K562 (cell line): ENCODE results near the gene SLC7A11. TPM values are rescaled to one million over a fixed set of nuclear protein-coding genes. Genes with fewer than 3 reads are reported as not detected.

ENCODE experiments used
- ATF2 ChIP-seq: sonication (generic); formaldehyde crosslinking; IDR thresholded peaks from 2 replicates; pipeline ENCODE4 v1.8.1; 2022; ENCODE audit warnings: missing genetic modification reagents
- CCAR2 ChIP-seq: fragments of 200-400 bp; formaldehyde crosslinking; IDR thresholded peaks from 2 replicates; pipeline ENCODE4 v1.6.1; 2017; ENCODE audit warnings: mild to moderate bottlenecking, low read depth, low read length
- E2F6 ChIP-seq, 2 experiments: IDR thresholded peaks; 2 replicates each; pipeline ENCODE4 v1.6.1; 2011; ENCODE audit warnings: borderline replicate concordance in 1 of 2, control low read depth in 1 of 2, low read depth in 1 of 2, low read length in 1 of 2, mild to moderate bottlenecking in 1 of 2, mixed read lengths in 1 of 2, moderate library complexity in 1 of 2; ENCODE audit not compliant: insufficient read depth in 1 of 2, insufficient read length in 1 of 2, poor library complexity in 1 of 2, severe bottlenecking in 1 of 2; ENCODE audit errors: extremely low read depth in 1 of 2
- E2F8 ChIP-seq: fragments of 450-650 bp; IDR thresholded peaks from 2 replicates; pipeline ENCODE4 v1.7.1; 2018; ENCODE audit warnings: mild to moderate bottlenecking, low read depth; ENCODE audit not compliant: partially characterized antibody
- HBP1 ChIP-seq: fragments of 450-650 bp; formaldehyde crosslinking; IDR thresholded peaks from 2 replicates; pipeline ENCODE4 v1.4.0; 2022; ENCODE audit warnings: missing genetic modification characterization
- HDAC8 ChIP-seq: fragments of 450-650 bp; IDR thresholded peaks from 2 replicates; pipeline ENCODE4 v1.6.1; 2016; ENCODE audit warnings: mild to moderate bottlenecking, missing genetic modification characterization, moderate library complexity, missing compliant biosample characterization
- IFI16 ChIP-seq: fragments of 250-450 bp; sonication (Bioruptor Pico); IDR thresholded peaks from 2 replicates; pipeline ENCODE4 v2.1.2; 2022; ENCODE audit warnings: mild to moderate bottlenecking, inconsistent platforms
- ILF3 ChIP-seq: fragments of 450-650 bp; IDR thresholded peaks from 2 replicates; pipeline ENCODE4 v1.6.1; 2018; ENCODE audit warnings: antibody characterized with exemption, mild to moderate bottlenecking, moderate library complexity, borderline replicate concordance
- IRF2 ChIP-seq: sonication (generic); formaldehyde crosslinking; IDR thresholded peaks from 2 replicates; pipeline ENCODE4 v1.8.1; 2022; ENCODE audit warnings: mild to moderate bottlenecking, missing genetic modification reagents
- MTA2 ChIP-seq: fragments of 450-650 bp; IDR thresholded peaks from 2 replicates; pipeline ENCODE4 v1.6.1; 2016; ENCODE audit warnings: low read depth
- NFYB ChIP-seq: IDR thresholded peaks from 2 replicates; pipeline ENCODE4 v1.6.1; 2011; ENCODE audit warnings: mild to moderate bottlenecking, moderate library complexity; ENCODE audit not compliant: insufficient read length; ENCODE audit errors: extremely low read depth
- PRMT5 ChIP-seq: sonication (generic); formaldehyde crosslinking; IDR thresholded peaks from 2 replicates; pipeline ENCODE4 v1.5.0; 2020; ENCODE audit warnings: missing genetic modification reagents
- SMARCC2 ChIP-seq: fragments of 450-650 bp; IDR thresholded peaks from 2 replicates; pipeline ENCODE4 v1.6.1; 2017; ENCODE audit warnings: antibody characterized with exemption, moderate library complexity, mild to moderate bottlenecking, low read depth
- SNRNP70 ChIP-seq: fragments of 200-400 bp; formaldehyde crosslinking; optimal IDR thresholded peaks from 2 replicates; pipeline ENCODE3; 2017; ENCODE audit warnings: low read depth, low read length
- ZKSCAN1 ChIP-seq: fragments of 150-350 bp; IDR thresholded peaks from 2 replicates; pipeline ENCODE4 v1.6.1; 2016; ENCODE audit warnings: low read depth, low read length
- ZNF551 ChIP-seq: fragments of 250-450 bp; sonication (Bioruptor Pico); IDR thresholded peaks from 2 replicates; pipeline ENCODE4 v1.5.0; 2021; ENCODE audit warnings: mild to moderate bottlenecking, moderate library complexity
- polyA plus RNA-seq, 8 experiments: library from polyadenylated mRNA; depleted of rRNA in 4 of 8; stranded (reverse) in 5 of 8; unstranded in 3 of 8; fragments of >200 nt; fragmentation: Nextera tagmentation in 2 of 8; fragmentation: Illumina TruSeq in 1 of 8; extraction: Ambion mirVana in 2 of 8; extraction: Trizol in 1 of 8; gene quantifications; 2 replicates each; pipeline versions ENCODE4 v1.2.1 to v1.2.3, GENCODE V29; 2011 to 2014; ENCODE audit warnings: inconsistent platforms in 1 of 8, missing spikeins in 1 of 8
- total RNA-seq, 7 experiments: library from RNA; depleted of rRNA in 6 of 7; stranded (reverse); fragments of >200 nt in 6 of 7; fragmentation: Illumina TruSeq in 2 of 7; extraction: Trizol in 2 of 7; gene quantifications; 2 replicates each; pipeline versions ENCODE4 v1.2.1 to v1.2.3, GENCODE V29; 2011 to 2021; ENCODE audit warnings: low replicate concordance in 1 of 7
- TF ChIP-seq, protein P1 (sequence below): IDR thresholded peaks from 2 replicates; pipeline ENCODE4 v1.6.1; 2014; ENCODE audit warnings: antibody characterized with exemption

Gene SLC7A11
- total and polyA plus RNA-seq, 9 of the 15 experiments (the other 6 are each of a cell fraction or from before 2014, with no cell fraction given) = 4.5 to 26.1 (median 13.5) TPM

- TF ChIP-seq, protein P1, sequence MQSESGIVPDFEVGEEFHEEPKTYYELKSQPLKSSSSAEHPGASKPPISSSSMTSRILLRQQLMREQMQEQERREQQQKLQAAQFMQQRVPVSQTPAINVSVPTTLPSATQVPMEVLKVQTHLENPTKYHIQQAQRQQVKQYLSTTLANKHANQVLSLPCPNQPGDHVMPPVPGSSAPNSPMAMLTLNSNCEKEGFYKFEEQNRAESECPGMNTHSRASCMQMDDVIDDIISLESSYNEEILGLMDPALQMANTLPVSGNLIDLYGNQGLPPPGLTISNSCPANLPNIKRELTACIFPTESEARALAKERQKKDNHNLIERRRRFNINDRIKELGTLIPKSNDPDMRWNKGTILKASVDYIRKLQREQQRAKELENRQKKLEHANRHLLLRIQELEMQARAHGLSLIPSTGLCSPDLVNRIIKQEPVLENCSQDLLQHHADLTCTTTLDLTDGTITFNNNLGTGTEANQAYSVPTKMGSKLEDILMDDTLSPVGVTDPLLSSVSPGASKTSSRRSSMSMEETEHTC = no peak
- TF ChIP-seq E2F6 (IDR thresholded peaks at IDR 0.05; ENCODE audit: borderline replicate concordance in 1 of 2, extremely low read depth in 1 of 2, insufficient read depth in 1 of 2, insufficient read length in 1 of 2, low read depth in 1 of 2, low read length in 1 of 2, poor library complexity in 1 of 2, severe bottlenecking in 1 of 2) = no peak
- no peak for TF ChIP-seq SNRNP70
- no peak for TF ChIP-seq IRF2 (CRISPR knock-in tag)
- no peak for TF ChIP-seq MTA2
- TF ChIP-seq HDAC8 (tag) = no peak
- TF ChIP-seq CCAR2 = no peak
- TF ChIP-seq ZKSCAN1 = no peak; the same call in 1 of the 2 replicates
- TF ChIP-seq PRMT5 (CRISPR knock-in tag) = no peak
- no peak for TF ChIP-seq ZNF551
- no peak for TF ChIP-seq IFI16 (CRISPR knock-in tag)
- no peak; the same call in 1 of the 2 replicates for TF ChIP-seq ILF3
- no peak for TF ChIP-seq NFYB
- no peak for TF ChIP-seq SMARCC2
- no peak for TF ChIP-seq ATF2 (CRISPR knock-in tag)
- TF ChIP-seq HBP1 (CRISPR knock-in tag) = no peak
- TF ChIP-seq E2F8 = peak; percentile 54
Observed at GRCh38 chr4:138242076-138242833, at the start of gene SLC7A11 (continued).
